OCI-LY7 (cell line): ENCODE results near the gene CASQ1. TPM values are rescaled to one million over a fixed set of nuclear protein-coding genes. Genes with fewer than 3 reads are reported as not detected.

ENCODE experiments used
- BruUV-seq: library from RNA; stranded (reverse); fragments of 400-500 nt; replicated peaks from 2 replicates; lab custom pipeline; 2021; lab: Mats Ljungman, UMichigan
- CTCF ChIA-PET: fragments of 300-600 bp; sonication (Branson Sonifier 250); formaldehyde crosslinking; loops from one replicate; lab custom pipeline; 2022; ENCODE audit warnings: antibody characterized with exemption; ENCODE audit not compliant: unreplicated experiment; lab: Charles Lee
- POLR2A ChIA-PET: fragments of 300-600 bp; sonication (Branson Sonifier 250); formaldehyde crosslinking; loops from one replicate; lab custom pipeline; 2022; ENCODE audit warnings: antibody characterized with exemption; lab: Charles Lee
- DNase-seq: peaks from one replicate; pipeline ENCODE4 v3.0.0-alpha.2; 2015; ENCODE audit warnings: low spot score
- H2AFZ ChIP-seq: fragments of 200-600 bp; sonication (generic), shearing (Covaris generic); 2 replicates; pipeline ENCODE4 v1.6.1; 2014; ENCODE audit warnings: mild to moderate bottlenecking, antibody characterized with exemption, low read length, moderate library complexity
- H3K27ac ChIP-seq: fragments of 200-600 bp; sonication (generic); 2 replicates; pipeline ENCODE4 v1.5.1; 2014; ENCODE audit warnings: mixed run types, low read depth, mild to moderate bottlenecking, moderate library complexity, low read length, inconsistent platforms; ENCODE audit not compliant: poor library complexity, severe bottlenecking
- H3K36me3 ChIP-seq: fragments of 200-600 bp; sonication (generic); 2 replicates; pipeline ENCODE4 v1.6.1; 2014; ENCODE audit warnings: mild to moderate bottlenecking, antibody characterized with exemption, low read length, moderate library complexity, mixed read lengths; ENCODE audit not compliant: insufficient read depth
- H3K4me1 ChIP-seq: fragments of 200-600 bp; sonication (generic); 2 replicates; pipeline ENCODE4 v1.5.1; 2014; ENCODE audit warnings: mild to moderate bottlenecking, low read length; ENCODE audit not compliant: insufficient read depth, poor library complexity, severe bottlenecking
- H3K4me2 ChIP-seq: fragments of 200-600 bp; sonication (generic); 2 replicates; pipeline ENCODE4 v1.6.1; 2014; ENCODE audit warnings: mild to moderate bottlenecking, low read length
- H3K4me3 ChIP-seq: fragments of 200-600 bp; sonication (generic); 2 replicates; pipeline ENCODE4 v1.5.1; 2014; ENCODE audit warnings: mild to moderate bottlenecking, low read depth, low read length; ENCODE audit not compliant: poor library complexity, severe bottlenecking
- H3K79me2 ChIP-seq: fragments of 200-600 bp; sonication (generic); 2 replicates; pipeline ENCODE4 v1.6.1; 2016; ENCODE audit warnings: low read depth, mild to moderate bottlenecking, low read length, moderate library complexity, mixed read lengths; ENCODE audit not compliant: insufficient read depth
- H3K9me2 ChIP-seq: fragments of 200-600 bp; sonication (generic); 2 replicates; pipeline ENCODE4 v1.6.1; 2016; ENCODE audit warnings: mild to moderate bottlenecking, low read length, mixed read lengths; ENCODE audit not compliant: insufficient read depth
- H3K9me3 ChIP-seq: fragments of 200-600 bp; sonication (generic); 2 replicates; pipeline ENCODE4 v1.6.1; 2014; ENCODE audit warnings: mild to moderate bottlenecking, mixed run types, low read length, mixed read lengths
- H4K20me1 ChIP-seq: fragments of 200-600 bp; sonication (generic); 2 replicates; pipeline ENCODE4 v1.6.1; 2014; ENCODE audit warnings: mild to moderate bottlenecking, antibody characterized with exemption, low read length, moderate library complexity, mixed read lengths; ENCODE audit not compliant: insufficient read depth
- EZH2phosphoT487 ChIP-seq: fragments of 200-600 bp; sonication (generic); IDR thresholded peaks from 2 replicates; pipeline ENCODE4 v1.6.1; 2018; ENCODE audit warnings: low read depth, borderline replicate concordance, mild to moderate bottlenecking, mixed run types, antibody characterized with exemption, low read length, moderate library complexity, mixed read lengths
- intact Hi-C: fragments of 100-400 bp; cut with micrococcal nuclease; formaldehyde crosslinking; loops from one replicate; pipeline ENCODE4 v1.10.0; 2022; ENCODE audit not compliant: unreplicated experiment
- total RNA-seq, 2 experiments: library from RNA; depleted of rRNA in 1 of 2; stranded (reverse); fragments of >200 nt in 1 of 2; shearing (Covaris generic) in 1 of 2; gene quantifications; 2 replicates each; pipeline ENCODE4 v1.2.3, GENCODE V29; 2014 to 2022
- TF ChIP-seq, protein P1 (sequence below): fragments of 200-600 bp; sonication (generic); conservative IDR thresholded peaks from 2 replicates; pipeline ENCODE4 v1.5.1; 2014; ENCODE audit warnings: mild to moderate bottlenecking, antibody characterized with exemption, low read length, moderate library complexity, mixed read lengths

Gene CASQ1
- total RNA-seq, 2 experiments from 2014 or later, result not detected

GRCh38 chr1:160211046-160211790 is 20.8 kb downstream of the CASQ1 start:
- no TSS peak for BruUV-seq
- H3K9me2 ChIP-seq, result no peaks in the 10 kb centered on the region
- ChIA-PET CTCF (no interaction called here), POLR2A (interaction anchor here (0.6 to 1.6 kb wide), 2 partner anchors 14 to 74 kb away, joined by 4 to 5 read pairs; partner anchors contain the start of gene PEX19)
- H3K4me2 ChIP-seq, result no peak overlapping the region
- TF ChIP-seq, protein P1, sequence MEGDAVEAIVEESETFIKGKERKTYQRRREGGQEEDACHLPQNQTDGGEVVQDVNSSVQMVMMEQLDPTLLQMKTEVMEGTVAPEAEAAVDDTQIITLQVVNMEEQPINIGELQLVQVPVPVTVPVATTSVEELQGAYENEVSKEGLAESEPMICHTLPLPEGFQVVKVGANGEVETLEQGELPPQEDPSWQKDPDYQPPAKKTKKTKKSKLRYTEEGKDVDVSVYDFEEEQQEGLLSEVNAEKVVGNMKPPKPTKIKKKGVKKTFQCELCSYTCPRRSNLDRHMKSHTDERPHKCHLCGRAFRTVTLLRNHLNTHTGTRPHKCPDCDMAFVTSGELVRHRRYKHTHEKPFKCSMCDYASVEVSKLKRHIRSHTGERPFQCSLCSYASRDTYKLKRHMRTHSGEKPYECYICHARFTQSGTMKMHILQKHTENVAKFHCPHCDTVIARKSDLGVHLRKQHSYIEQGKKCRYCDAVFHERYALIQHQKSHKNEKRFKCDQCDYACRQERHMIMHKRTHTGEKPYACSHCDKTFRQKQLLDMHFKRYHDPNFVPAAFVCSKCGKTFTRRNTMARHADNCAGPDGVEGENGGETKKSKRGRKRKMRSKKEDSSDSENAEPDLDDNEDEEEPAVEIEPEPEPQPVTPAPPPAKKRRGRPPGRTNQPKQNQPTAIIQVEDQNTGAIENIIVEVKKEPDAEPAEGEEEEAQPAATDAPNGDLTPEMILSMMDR, result no peak
- no peak for TF ChIP-seq EZH2phosphoT487
- intact Hi-C loops, result no loop called here
- H3K4me3 ChIP-seq, result no peak overlapping the region
- DNase-seq, result no peak
- H3K79me2 ChIP-seq, result peaks cover 1% of the 10 kb centered on the region; the same call in 1 of the 2 replicates
- H3K36me3 ChIP-seq, result peaks cover 93% of the 10 kb centered on the region
- H3K27ac ChIP-seq, result no peak overlapping the region
- H3K9me3 ChIP-seq, result no peaks in the 10 kb centered on the region
- peaks cover 16% of the 10 kb centered on the region for H3K4me1 ChIP-seq
- 0 out of 2 replicates have a peak, but pooled peaks cover 3% of the 10 kb centered on the region for H4K20me1 ChIP-seq
- no peak overlapping the region for H2AFZ ChIP-seq

DNA sequence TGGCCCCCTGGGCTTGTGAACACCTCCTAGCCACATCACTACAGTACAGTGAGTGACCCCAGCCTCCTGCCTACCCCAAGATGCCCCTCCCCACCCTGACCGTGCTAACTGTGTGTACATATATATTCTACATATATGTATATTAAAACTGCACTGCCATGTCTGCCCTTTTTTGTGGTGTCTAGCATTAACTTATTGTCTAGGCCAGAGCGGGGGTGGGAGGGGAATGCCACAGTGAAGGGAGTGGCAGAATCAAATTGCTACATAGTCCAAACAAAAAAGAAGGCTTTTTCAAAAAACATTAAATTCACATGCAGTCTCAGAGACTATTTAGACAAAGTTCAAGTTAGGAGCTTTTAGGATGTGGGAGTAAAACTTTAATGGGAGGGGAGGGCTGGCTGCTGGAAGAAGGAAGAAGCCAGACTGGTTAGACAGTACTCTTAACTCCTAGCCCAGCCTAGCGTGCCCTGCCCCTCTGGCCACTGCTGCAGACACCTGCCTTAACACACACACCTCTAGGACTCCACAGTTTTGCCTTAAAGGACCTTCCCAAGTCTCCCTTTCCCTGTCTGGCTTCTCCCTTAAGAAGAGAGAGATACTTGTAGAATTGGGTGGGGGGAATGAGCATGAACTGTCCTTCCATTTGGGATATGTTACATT is 24.2 kb downstream of the CASQ1 start:
- H3K36me3 ChIP-seq, result peaks cover 98% of the 10 kb centered on the region
- H2AFZ ChIP-seq, result no peak overlapping the region
- intact Hi-C loops, result no loop called here
- H3K79me2 ChIP-seq, result no peaks in the 10 kb centered on the region
- CTCF ChIA-PET, result no interaction called here
- no peak for TF ChIP-seq EZH2phosphoT487
- TF ChIP-seq, protein P1, result no peak
- H3K4me3 ChIP-seq, result no peak overlapping the region
- no peak overlapping the region for H3K27ac ChIP-seq
- H4K20me1 ChIP-seq, result no peaks in the 10 kb centered on the region
- no peaks in the 10 kb centered on the region for H3K9me2 ChIP-seq
- no peaks in the 10 kb centered on the region for H3K4me1 ChIP-seq
- H3K4me2 ChIP-seq, result no peak overlapping the region
- H3K9me3 ChIP-seq, result no peaks in the 10 kb centered on the region
- TSS peak; percentile 61 for BruUV-seq
- POLR2A ChIA-PET, result no interaction called here
- no peak for DNase-seq
